Breast epithelium (tissue), 3 donors: ENCODE results near the gene ABL2.

ENCODE experiments used
- POLR2A ChIP-seq: fragments of 450-650 bp; IDR thresholded peaks from one replicate; pipeline ENCODE4 v1.6.1; 2016; ENCODE audit warnings: antibody characterized with exemption, mild to moderate bottlenecking, moderate library complexity
- TF ChIP-seq, protein P1 (sequence below), 3 donors: fragments of 450-650 bp; IDR thresholded peaks; one replicate each; pipeline ENCODE4 v1.5.1; 2016 to 2017; ENCODE audit warnings: antibody characterized with exemption in 3 of 3, mild to moderate bottlenecking in 3 of 3, moderate library complexity in 3 of 3

DNA sequence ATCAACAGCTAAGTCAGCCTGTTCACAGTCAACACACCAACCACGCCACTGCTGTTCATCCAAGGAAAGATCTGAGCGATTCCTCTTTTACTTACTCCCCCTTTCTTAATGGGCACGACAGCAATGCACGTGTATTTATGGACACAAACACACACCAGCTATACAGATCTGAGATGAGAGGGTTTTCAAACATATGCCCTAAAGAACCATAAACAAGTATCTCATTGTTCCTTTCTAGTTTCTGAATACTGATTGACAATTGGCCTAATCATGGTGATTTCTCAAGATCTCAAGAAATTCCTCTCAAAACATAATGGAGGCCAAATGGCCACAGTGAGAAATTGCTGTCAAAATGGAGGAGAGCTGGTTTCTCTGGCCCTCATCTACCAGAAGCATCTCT lies 129.6 kb downstream of the ABL2 start:
- TF ChIP-seq, protein P1, sequence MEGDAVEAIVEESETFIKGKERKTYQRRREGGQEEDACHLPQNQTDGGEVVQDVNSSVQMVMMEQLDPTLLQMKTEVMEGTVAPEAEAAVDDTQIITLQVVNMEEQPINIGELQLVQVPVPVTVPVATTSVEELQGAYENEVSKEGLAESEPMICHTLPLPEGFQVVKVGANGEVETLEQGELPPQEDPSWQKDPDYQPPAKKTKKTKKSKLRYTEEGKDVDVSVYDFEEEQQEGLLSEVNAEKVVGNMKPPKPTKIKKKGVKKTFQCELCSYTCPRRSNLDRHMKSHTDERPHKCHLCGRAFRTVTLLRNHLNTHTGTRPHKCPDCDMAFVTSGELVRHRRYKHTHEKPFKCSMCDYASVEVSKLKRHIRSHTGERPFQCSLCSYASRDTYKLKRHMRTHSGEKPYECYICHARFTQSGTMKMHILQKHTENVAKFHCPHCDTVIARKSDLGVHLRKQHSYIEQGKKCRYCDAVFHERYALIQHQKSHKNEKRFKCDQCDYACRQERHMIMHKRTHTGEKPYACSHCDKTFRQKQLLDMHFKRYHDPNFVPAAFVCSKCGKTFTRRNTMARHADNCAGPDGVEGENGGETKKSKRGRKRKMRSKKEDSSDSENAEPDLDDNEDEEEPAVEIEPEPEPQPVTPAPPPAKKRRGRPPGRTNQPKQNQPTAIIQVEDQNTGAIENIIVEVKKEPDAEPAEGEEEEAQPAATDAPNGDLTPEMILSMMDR (IDR thresholded peaks at IDR 0.05) = no peak
- TF ChIP-seq POLR2A = no peak
